Measurements from ENCODE around the gene CDK14.

Gene CDK14

GRCh38 chr7:90857603-90858002 lies 261.5 kb downstream of the CDK14 start:
- TF ChIP-seq CTCF (IDR thresholded peaks at IDR 0.05; ENCODE audit: control extremely low read depth, extremely low read depth, low read depth, missing control alignments), result no peak
- CTCF ChIA-PET, result interaction anchor here (1.7 to 3.0 kb wide), 2 partner anchors 10 to 13 kb away, joined by 4 to 14 read pairs; no protein-coding TSS in a partner anchor
- POLR2A ChIA-PET, result no interaction called here
- DNase-seq (ENCODE audit: extremely low spot score), result no peak

- no peak for TF ChIP-seq CTCF (IDR thresholded peaks at IDR 0.05; ENCODE audit: control extremely low read depth, extremely low read depth, low read depth, missing control alignments)
- no peak for DNase-seq (ENCODE audit: extremely low spot score)
- ChIA-PET POLR2A (no interaction called here), CTCF (interaction anchor here (1.0 to 3.0 kb wide), 2 partner anchors 14 to 100 kb away, joined by 3 to 14 read pairs; no protein-coding TSS in a partner anchor)
Measured at GRCh38 chr7:90858546-90858945, 262.4 kb downstream of the CDK14 start.

GRCh38 chr7:90859521-90859920 lies 263.4 kb downstream of the CDK14 start:
- CTCF ChIA-PET, result no interaction called here
- POLR2A ChIA-PET, result no interaction called here
- no peak for TF ChIP-seq CTCF (IDR thresholded peaks at IDR 0.05; ENCODE audit: control extremely low read depth, extremely low read depth, low read depth, missing control alignments)
- DNase-seq (ENCODE audit: extremely low spot score), result no peak

GRCh38 chr7:90864088-90864487 lies 268.0 kb downstream of the CDK14 start:
- CTCF ChIA-PET, result no interaction called here

GRCh38 chr7:90869335-90869734 lies 273.2 kb downstream of the CDK14 start:
- POLR2A ChIA-PET, result no interaction called here
- TF ChIP-seq CTCF (IDR thresholded peaks at IDR 0.05; ENCODE audit: control extremely low read depth, extremely low read depth, low read depth, missing control alignments), result no peak
- CTCF ChIA-PET, result interaction anchor here (1.1 to 1.7 kb wide), 5 partner anchors 8 to 161 kb away, joined by 3 to 4 read pairs (median 3); no protein-coding TSS in a partner anchor
- DNase-seq (ENCODE audit: extremely low spot score), result no peak

More at GRCh38 chr7:90864088-90864487, 268.0 kb downstream of the CDK14 start:
- POLR2A ChIA-PET, result interaction anchor here (0.5 kb wide), 1 partner anchor 10 kb away, joined by 5 read pairs; no protein-coding TSS in a partner anchor
- TF ChIP-seq CTCF (IDR thresholded peaks at IDR 0.05; ENCODE audit: control extremely low read depth, extremely low read depth, low read depth, missing control alignments), result no peak
- no peak for DNase-seq (ENCODE audit: extremely low spot score)

GRCh38 chr7:90876701-90877100 lies 280.6 kb downstream of the CDK14 start:
- ChIA-PET CTCF (no interaction called here), POLR2A (no interaction called here)
- no peak for DNase-seq (ENCODE audit: extremely low spot score)
- no peak for TF ChIP-seq CTCF (IDR thresholded peaks at IDR 0.05; ENCODE audit: control extremely low read depth, extremely low read depth, low read depth, missing control alignments)

All from GM10248 (cell line).